GM12891 (cell line): ENCODE data around the gene OR8H2.

Experiments used
- PAX5 ChIP-seq: IDR thresholded peaks from 2 replicates; pipeline ENCODE4 v1.6.1; 2011; ENCODE audit warnings: low read length, moderate library complexity, mild to moderate bottlenecking; ENCODE audit not compliant: insufficient read depth, severe bottlenecking
- POU2F2 ChIP-seq: IDR thresholded peaks from 2 replicates; pipeline ENCODE4 v1.6.1; 2011; ENCODE audit warnings: low read depth, mild to moderate bottlenecking, control low read depth, low read length, moderate library complexity

DNA sequence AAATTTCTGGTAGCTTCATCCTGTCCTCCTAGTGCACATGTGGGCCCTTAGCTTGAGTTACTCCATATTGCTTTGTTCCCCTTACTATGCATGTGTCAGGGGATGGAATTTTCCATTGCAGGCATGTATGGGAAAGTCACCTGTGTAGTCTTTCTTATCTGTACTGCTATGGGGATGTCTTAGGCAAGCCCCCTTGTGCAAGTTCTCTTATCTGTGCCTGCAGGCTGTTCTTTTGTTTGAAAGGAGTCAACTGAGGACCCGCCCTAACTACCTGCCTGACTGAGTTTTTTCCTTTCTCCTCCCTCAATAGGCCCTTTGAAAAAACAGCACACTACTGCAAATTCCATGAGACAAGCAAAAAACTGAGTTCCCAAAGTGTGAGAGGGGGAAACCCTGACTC lies 47.9 kb downstream of the OR8H2 start:
- TF ChIP-seq PAX5 (no peak), POU2F2 (no peak)
